Right lobe of liver (tissue), 6 donors: Measurements from ENCODE around the gene OR51B2. TPM values are rescaled to one million over a fixed set of nuclear protein-coding genes. Genes with fewer than 3 reads are reported as not detected.
"Not testable (repeated sequence)": the region's sequence is repeated elsewhere in the genome, so short reads cannot be mapped to it uniquely, and the experiment has no call there.

Experiments used
- ATAC-seq, 4 donors: fragments of 200-7000 bp; cut with Tn5 transposase; one replicate each; pipeline ENCODE4 v1.9.1; 2020; ENCODE audit warnings: mild to moderate bottlenecking in 4 of 4, moderate library complexity in 4 of 4
- DNase-seq, 3 donors: peaks; one replicate each; pipeline ENCODE4 v3.0.0-alpha.2; 2020
- H3K27ac ChIP-seq, 3 donors: fragments of 200-600 bp; one replicate each; pipeline ENCODE4 v1.8.0; 2022
- H3K27me3 ChIP-seq, 2 donors: fragments of 200-600 bp; one replicate each; pipeline ENCODE4 v1.8.0; 2022
- H3K36me3 ChIP-seq, 4 donors: fragments of 200-600 bp; sonication (generic) in 1 of 4; one replicate each; pipeline versions ENCODE4 v1.5.1 to v1.8.0; 2017 to 2022; ENCODE audit warnings: control low read depth in 1 of 4
- H3K4me1 ChIP-seq, 4 donors: fragments of 200-600 bp; sonication (generic) in 1 of 4; one replicate each; pipeline versions ENCODE4 v1.5.1 to v1.8.0; 2017 to 2022; ENCODE audit warnings: control low read depth in 1 of 4
- H3K4me3 ChIP-seq, 3 donors: fragments of 200-600 bp; one replicate each; pipeline ENCODE4 v1.8.0; 2022
- H3K9me3 ChIP-seq, 4 donors: fragments of 200-600 bp; sonication (generic) in 1 of 4; one replicate each; pipeline versions ENCODE4 v1.5.1 to v1.8.0; 2017 to 2022; ENCODE audit warnings: control low read depth in 1 of 4
- CTCF ChIP-seq, 4 donors: fragments of 200-600 bp in 3 of 4; fragments of 450-650 bp in 1 of 4; IDR thresholded peaks; one replicate each; pipeline versions ENCODE4 v1.5.1 to v1.8.0; 2016 to 2022; ENCODE audit warnings: antibody characterized with exemption in 4 of 4, mild to moderate bottlenecking in 2 of 4
- POLR2A ChIP-seq: fragments of 450-650 bp; IDR thresholded peaks from one replicate; pipeline ENCODE4 v1.6.1; 2017; ENCODE audit warnings: antibody characterized with exemption, mild to moderate bottlenecking
- WGBS: methylation state at CpG from one replicate; pipeline ENCODE4 v1.1.6; 2018; ENCODE audit warnings: low coverage, low lambda C conversion rate; ENCODE audit not compliant: insufficient coverage; ENCODE audit errors: missing lambda C conversion rate; 5-methylcytosine and 5-hydroxymethylcytosine counted together
- intact Hi-C, 2 donors: fragments of 100-400 bp; cut with DNase I; formaldehyde crosslinking; loops; one replicate each; pipeline versions ENCODE4 v1.11.2 to v1.14.1; 2022
- total RNA-seq, 6 experiments: library from RNA; depleted of rRNA in 2 of 6; stranded (reverse); fragments of >200 nt in 2 of 6; fragmentation: NEBNext Ultra II Directional in 3 of 6; extraction: Animal tissue kit (Norgen Biotek cat#: 25700) in 3 of 6; gene quantifications; one replicate each; pipeline versions ENCODE4 v1.1.0 to v1.2.4, GENCODE V29; 2016 to 2023
- donor health status: DM: no; HTN: yes; CAD: no.
- donor health status: DM: no; HTN: no; CAD: no.
- donor health status: DM: no; HTN: no; CAD: no.
- donor health status: DM: no; HTN: yes; CAD: no.
- donor health status: DM: no; HTN: yes; CAD: no.

OR51B2 gene
- total RNA-seq, 6 experiments from 2014 or later: not detected

GRCh38 chr11:5343474-5344335, 19.6 kb upstream of the OR51B2 start, which contains the start of gene OR51B5:
Gene OR51B5, minus strand, starts transcription at chr11:5343524. Its CDS starts 0 bp downstream, at chr11:5343524.
- H3K27ac ChIP-seq: no peak within 1 kb of the TSS
- intact Hi-C loops: no loop called here
- no peak within 1 kb of the TSS for H3K4me3 ChIP-seq
- DNase-seq (no peak), ATAC-seq (no peak)
- H3K36me3 ChIP-seq: no peaks in the 10 kb centered on the region
- TF ChIP-seq CTCF (IDR thresholded peaks at IDR 0.05) (no peak), POLR2A (no peak)
- H3K9me3 ChIP-seq: no peaks in the 10 kb centered on the region
- no peaks in the 10 kb centered on the region for H3K4me1 ChIP-seq
- 54% methylated on average over 6 of the region's 6 CpGs for WGBS
- H3K27me3 ChIP-seq: no peaks in the 10 kb centered on the region

GRCh38 chr11:5339771-5340322, 15.8 kb upstream of the OR51B2 start:
- no peak for ATAC-seq
- H3K4me3 ChIP-seq: no peak overlapping the region
- 60% methylated on average over 1 of the region's 1 CpG for WGBS
- intact Hi-C loops: no loop called here
- H3K36me3 ChIP-seq: no peaks in the 10 kb centered on the region
- no peaks in the 10 kb centered on the region for H3K9me3 ChIP-seq
- H3K27ac ChIP-seq: no peak overlapping the region
- TF ChIP-seq POLR2A (no peak), CTCF (IDR thresholded peaks at IDR 0.05) (no peak)
- DNase-seq: no peak
- H3K27me3 ChIP-seq: no peaks in the 10 kb centered on the region
- no peaks in the 10 kb centered on the region for H3K4me1 ChIP-seq

- H3K4me1 ChIP-seq, DNase-seq, H3K4me3 ChIP-seq, H3K9me3 ChIP-seq, H3K27me3 ChIP-seq, ATAC-seq, H3K36me3 ChIP-seq, H3K27ac ChIP-seq, intact Hi-C loops: not testable (repeated sequence)
- WGBS: 50% methylated on average over 1 of the region's 1 CpG
Measured at GRCh38 chr11:5337253-5337652, 13.2 kb upstream of the OR51B2 start.

- intact Hi-C loops: no loop called here
- no peaks in the 10 kb centered on the region for H3K27me3 ChIP-seq
- no peak for ATAC-seq
- DNase-seq: no peak
- no peaks in the 10 kb centered on the region for H3K36me3 ChIP-seq
- no peak overlapping the region for H3K27ac ChIP-seq
- H3K9me3 ChIP-seq: no peaks in the 10 kb centered on the region
- H3K4me1 ChIP-seq: no peaks in the 10 kb centered on the region
- TF ChIP-seq POLR2A (no peak), CTCF (IDR thresholded peaks at IDR 0.05) (no peak)
- H3K4me3 ChIP-seq: no peak overlapping the region
Measured at GRCh38 chr11:5336331-5336730, 12.2 kb upstream of the OR51B2 start.

GRCh38 chr11:5335170-5335569, 11.1 kb upstream of the OR51B2 start:
- intact Hi-C loops: no loop called here
- Histone ChIP-seq H3K4me1 (no peaks in the 10 kb centered on the region), H3K36me3 (no peaks in the 10 kb centered on the region), H3K27me3 (no peaks in the 10 kb centered on the region), H3K4me3 (no peak overlapping the region), H3K9me3 (no peaks in the 10 kb centered on the region), H3K27ac (no peak overlapping the region)
- ATAC-seq: no peak
- DNase-seq: no peak
- no peak for TF ChIP-seq POLR2A
- no peak for TF ChIP-seq CTCF (IDR thresholded peaks at IDR 0.05)
- WGBS: 13% methylated on average over 1 of the region's 1 CpG
